Measurements from ENCODE around the gene SMURF1. TPM values are rescaled to one million over a fixed set of nuclear protein-coding genes. Genes with fewer than 3 reads are reported as not detected.

The SMURF1 gene
- total RNA-seq, 2 experiments from 2014 or later, result 30.0 to 32.4 TPM

GRCh38 chr7:99121496-99122021 lies 22.3 kb downstream of the SMURF1 start:
- H3K36me3 Mint-ChIP-seq (ENCODE audit: low read depth), result peaks cover 44% of the 10 kb centered on the region
- POLR2A ChIA-PET, result interaction anchor here (1.7 kb wide), 1 partner anchor 9 kb away, joined by 5 read pairs; no protein-coding TSS in a partner anchor
- ATAC-seq (ENCODE audit: poor library complexity), result no peak
- CTCF ChIA-PET, result interaction anchor here (0.7 kb wide), 1 partner anchor 76 kb away, joined by 3 read pairs; no protein-coding TSS in a partner anchor
- Histone ChIP-seq H3K36me3 (ENCODE audit: insufficient read depth, low read length) (peaks cover 5% of the 10 kb centered on the region), H3K9me3 (ENCODE audit: control insufficient read depth in 1 of 2, insufficient read depth in 1 of 2, low read length in 2 of 2) (no peaks in the 10 kb centered on the region), H3K27ac (ENCODE audit: low read depth in 1 of 2, low read length in 2 of 2) (no peak overlapping the region), H3K27me3 (ENCODE audit: control insufficient read depth in 1 of 2, insufficient read depth in 2 of 2, low read length in 2 of 2) (no peaks in the 10 kb centered on the region), H3K4me1 (ENCODE audit: insufficient read depth, low read length) (peaks cover 2% of the 10 kb centered on the region), H3K4me3 (ENCODE audit: low read length) (no peak overlapping the region)
- DNase-seq, result no peak
- intact Hi-C loops (cut with DNase I, micrococcal nuclease), result no loop called here
- TF ChIP-seq CTCF (IDR thresholded peaks at IDR 0.05), result no peak
- no peak overlapping the region for H3K27ac Mint-ChIP-seq
- H3K9me3 Mint-ChIP-seq, result peaks cover 4% of the 10 kb centered on the region
- no peak overlapping the region for H3K4me3 Mint-ChIP-seq
- H3K27me3 Mint-ChIP-seq, result no peaks in the 10 kb centered on the region
- peaks cover 56% of the 10 kb centered on the region for H3K4me1 Mint-ChIP-seq (ENCODE audit: low read depth)

- POLR2A ChIA-PET, result interaction anchor here (0.6 to 1.7 kb wide), 2 partner anchors 9 to 21 kb away, joined by 3 to 5 read pairs; no protein-coding TSS in a partner anchor
- H3K4me3 ChIP-seq (ENCODE audit: low read length), result no peak overlapping the region
- peaks cover 50% of the 10 kb centered on the region for H3K36me3 Mint-ChIP-seq (ENCODE audit: low read depth)
- H3K4me1 Mint-ChIP-seq (ENCODE audit: low read depth), result peaks cover 61% of the 10 kb centered on the region
- no peak overlapping the region for H3K4me3 Mint-ChIP-seq
- H3K4me1 ChIP-seq (ENCODE audit: insufficient read depth, low read length), result peaks cover 2% of the 10 kb centered on the region
- no peak overlapping the region for H3K27ac ChIP-seq (ENCODE audit: low read depth in 1 of 2, low read length in 2 of 2)
- no peaks in the 10 kb centered on the region for H3K27me3 Mint-ChIP-seq
- DNase-seq (no peak), ATAC-seq (ENCODE audit: poor library complexity) (no peak)
- TF ChIP-seq CTCF (IDR thresholded peaks at IDR 0.05), result no peak
- CTCF ChIA-PET, result interaction anchor here (0.7 kb wide), 1 partner anchor 75 kb away, joined by 3 read pairs; no protein-coding TSS in a partner anchor
- H3K36me3 ChIP-seq (ENCODE audit: insufficient read depth, low read length), result peaks cover 5% of the 10 kb centered on the region
- intact Hi-C loops (cut with DNase I, micrococcal nuclease), result no loop called here
- H3K9me3 Mint-ChIP-seq, result peaks cover 8% of the 10 kb centered on the region
- H3K27me3 ChIP-seq (ENCODE audit: control insufficient read depth in 1 of 2, insufficient read depth in 2 of 2, low read length in 2 of 2), result no peaks in the 10 kb centered on the region
- no peak overlapping the region for H3K27ac Mint-ChIP-seq
- no peaks in the 10 kb centered on the region for H3K9me3 ChIP-seq (ENCODE audit: control insufficient read depth in 1 of 2, insufficient read depth in 1 of 2, low read length in 2 of 2)
These were observed 23.0 kb downstream of the SMURF1 start for GRCh38 chr7:99120916-99121315.

- CTCF ChIA-PET, result no interaction called here
- POLR2A ChIA-PET, result interaction anchor here (0.6 to 1.7 kb wide), 2 partner anchors 8 to 21 kb away, joined by 3 to 5 read pairs; no protein-coding TSS in a partner anchor
These were observed 23.4 kb downstream of the SMURF1 start for GRCh38 chr7:99120501-99120900.

More at GRCh38 chr7:99120501-99120900, 23.4 kb downstream of the SMURF1 start:
- H3K9me3 ChIP-seq (ENCODE audit: control insufficient read depth in 1 of 2, insufficient read depth in 1 of 2, low read length in 2 of 2), result no peaks in the 10 kb centered on the region
- intact Hi-C loops (cut with DNase I, micrococcal nuclease), result no loop called here
- H3K4me3 ChIP-seq (ENCODE audit: low read length), result no peak overlapping the region
- no peak for TF ChIP-seq CTCF (IDR thresholded peaks at IDR 0.05)
- H3K27me3 ChIP-seq (ENCODE audit: control insufficient read depth in 1 of 2, insufficient read depth in 2 of 2, low read length in 2 of 2), result no peaks in the 10 kb centered on the region
- peaks cover 9% of the 10 kb centered on the region for H3K9me3 Mint-ChIP-seq
- no peak overlapping the region for H3K27ac ChIP-seq (ENCODE audit: low read depth in 1 of 2, low read length in 2 of 2)
- no peak for DNase-seq
- no peak overlapping the region for H3K27ac Mint-ChIP-seq
- ATAC-seq (ENCODE audit: poor library complexity), result no peak
- H3K4me3 Mint-ChIP-seq, result no peak overlapping the region
- H3K36me3 Mint-ChIP-seq (ENCODE audit: low read depth), result peaks cover 54% of the 10 kb centered on the region
- H3K4me1 ChIP-seq (ENCODE audit: insufficient read depth, low read length), result peaks cover 1% of the 10 kb centered on the region
- H3K27me3 Mint-ChIP-seq, result no peaks in the 10 kb centered on the region
- H3K36me3 ChIP-seq (ENCODE audit: insufficient read depth, low read length), result peaks cover 5% of the 10 kb centered on the region
- peaks cover 59% of the 10 kb centered on the region for H3K4me1 Mint-ChIP-seq (ENCODE audit: low read depth)

Data from CD4-positive, alpha-beta T cell (primary cell).